H1 (cell line): ENCODE results near the gene CELF2. TPM values are rescaled to one million over a fixed set of nuclear protein-coding genes. Genes with fewer than 3 reads are reported as not detected.

ENCODE experiments used
- CTCF ChIA-PET: fragments of 300-600 bp; sonication (Branson Sonifier 250); formaldehyde crosslinking; loops from one replicate; lab custom pipeline; 2021; ENCODE audit not compliant: partially characterized antibody; lab: Charles Lee
- POLR2A ChIA-PET: fragments of 300-600 bp; sonication (Branson Sonifier 250); formaldehyde crosslinking; loops from one replicate; lab custom pipeline; 2021; ENCODE audit warnings: inconsistent platforms; ENCODE audit not compliant: partially characterized antibody; lab: Charles Lee
- DNase-seq, 2 experiments: peaks; one replicate each; pipeline versions ENCODE4 v3.0.0 to v3.0.0-alpha.2; 2010 to 2022; ENCODE audit warnings: low spot score in 2 of 2, low read depth in 1 of 2, mixed read lengths in 1 of 2
- FAIRE-seq: peaks from 2 replicates; lab custom pipeline; 2011; peaks lifted over from hg19 to GRCh38; lab: Jason Lieb, UNC
- H2AFZ ChIP-seq: 2 replicates; pipeline ENCODE4 v1.8.1; 2012; ENCODE audit warnings: low read length, inconsistent platforms
- H2AK5ac ChIP-seq: 2 replicates; pipeline ENCODE4 v1.6.1; 2013; ENCODE audit warnings: low read depth, low read length
- H2BK120ac ChIP-seq: replicated peaks from 2 replicates; pipeline ENCODE3; 2013; ENCODE audit warnings: low read depth, low read length, inconsistent platforms
- H2BK12ac ChIP-seq: 2 replicates; pipeline ENCODE4 v1.6.1; 2013; ENCODE audit warnings: low read depth, low read length
- H2BK15ac ChIP-seq: 2 replicates; pipeline ENCODE4 v1.6.1; 2013; ENCODE audit warnings: low read length
- H2BK20ac ChIP-seq: 2 replicates; pipeline ENCODE4 v1.6.1; 2013; ENCODE audit warnings: low read length
- H2BK5ac ChIP-seq: 2 replicates; pipeline ENCODE4 v1.6.1; 2013; ENCODE audit warnings: low read depth, low read length
- H3K14ac ChIP-seq: 2 replicates; pipeline ENCODE4 v1.6.1; 2013; ENCODE audit warnings: inconsistent platforms; ENCODE audit not compliant: insufficient read length
- H3K18ac ChIP-seq: 2 replicates; pipeline ENCODE4 v1.6.1; 2013; ENCODE audit warnings: low read length; ENCODE audit errors: extremely low read depth
- H3K23ac ChIP-seq: 2 replicates; pipeline ENCODE4 v1.6.1; 2013; ENCODE audit warnings: inconsistent platforms; ENCODE audit not compliant: insufficient read length
- H3K23me2 ChIP-seq: 2 replicates; pipeline ENCODE4 v1.6.1; 2013; ENCODE audit warnings: low read depth, low read length
- H3K27ac ChIP-seq: 2 replicates; pipeline ENCODE4 v1.6.1; 2011; ENCODE audit warnings: low read depth, low read length, inconsistent platforms
- H3K27me3 ChIP-seq, 4 experiments: replicated peaks in 1 of 4; 1 replicate in 1 of 4; 2 replicates in 3 of 4; pipeline versions ENCODE4 v1.6.1 to v1.8.1; 2011 to 2013; ENCODE audit warnings: low read length in 3 of 4, mild to moderate bottlenecking in 3 of 4, inconsistent platforms in 2 of 4, mixed read lengths in 2 of 4, moderate library complexity in 1 of 4; ENCODE audit not compliant: control insufficient read depth in 3 of 4, insufficient read depth in 3 of 4; ENCODE audit errors: extremely low read depth in 1 of 4
- H3K36me3 ChIP-seq, 4 experiments: 2 replicates each; pipeline versions ENCODE4 v1.6.1 to v1.8.1; 2011 to 2013; ENCODE audit warnings: mild to moderate bottlenecking in 4 of 4, low read length in 3 of 4, moderate library complexity in 2 of 4, control low read depth in 1 of 4, inconsistent platforms in 1 of 4; ENCODE audit not compliant: insufficient read depth in 4 of 4, control insufficient read depth in 2 of 4
- H3K4ac ChIP-seq: replicated peaks from 2 replicates; pipeline ENCODE3; 2013; ENCODE audit warnings: low read length, low read depth, mixed read lengths, inconsistent platforms; ENCODE audit not compliant: insufficient read length
- H3K4me1 ChIP-seq, 4 experiments: replicated peaks in 1 of 4; 1 replicate in 1 of 4; 2 replicates in 3 of 4; pipeline versions ENCODE4 v1.6.1 to v1.8.1; 2011 to 2013; ENCODE audit warnings: low read length in 3 of 4, inconsistent platforms in 2 of 4, mixed read lengths in 1 of 4; ENCODE audit not compliant: insufficient read depth in 4 of 4, control insufficient read depth in 3 of 4
- H3K4me2 ChIP-seq, 2 experiments: 2 replicates each; pipeline versions ENCODE4 v1.6.1 to v1.8.1; 2011 to 2013; ENCODE audit warnings: low read depth in 2 of 2, low read length in 2 of 2, control low read depth in 1 of 2, inconsistent platforms in 1 of 2, mild to moderate bottlenecking in 1 of 2; ENCODE audit not compliant: insufficient read depth in 1 of 2
- H3K4me3 ChIP-seq, 4 experiments: fragments of 200-600, 300-600 bp in 1 of 4; sonication (generic), shearing (Covaris generic), sonication (Bioruptor Twin) in 1 of 4; 2 replicates each; pipeline versions ENCODE4 v1.5.1 to v1.8.1; 2011 to 2016; ENCODE audit warnings: low read length in 4 of 4, low read depth in 3 of 4, control low read depth in 2 of 4, inconsistent platforms in 2 of 4, mild to moderate bottlenecking in 2 of 4, mixed read lengths in 1 of 4, moderate library complexity in 1 of 4; ENCODE audit not compliant: insufficient read depth in 2 of 4; ENCODE audit errors: extremely low read depth in 1 of 4
- H3K56ac ChIP-seq: replicated peaks from 2 replicates; pipeline ENCODE3; 2013; ENCODE audit warnings: low read depth, mild to moderate bottlenecking, mixed read lengths, low read length, inconsistent platforms; ENCODE audit not compliant: insufficient read length
- H3K79me1 ChIP-seq: 2 replicates; pipeline ENCODE4 v1.6.1; 2013; ENCODE audit warnings: low read depth, low read length, control low read depth
- H3K79me2 ChIP-seq, 2 experiments: 2 replicates each; pipeline versions ENCODE4 v1.6.1 to v1.8.1; 2012 to 2013; ENCODE audit warnings: low read length in 2 of 2, mild to moderate bottlenecking in 2 of 2, inconsistent platforms in 1 of 2; ENCODE audit not compliant: insufficient read depth in 2 of 2, control insufficient read depth in 1 of 2
- H3K9ac ChIP-seq, 4 experiments: replicated peaks in 1 of 4; 1 replicate in 1 of 4; 2 replicates in 3 of 4; pipeline versions ENCODE4 v1.6.1 to v1.8.1; 2011 to 2013; ENCODE audit warnings: low read depth in 3 of 4, low read length in 3 of 4, control low read depth in 2 of 4, mild to moderate bottlenecking in 2 of 4, moderate library complexity in 2 of 4, inconsistent platforms in 1 of 4; ENCODE audit errors: extremely low read depth in 1 of 4
- H3K9me3 ChIP-seq, 2 experiments: 2 replicates each; pipeline versions ENCODE4 v1.6.1 to v1.8.1; 2012 to 2013; ENCODE audit warnings: mild to moderate bottlenecking in 2 of 2, moderate library complexity in 2 of 2, control low read depth in 1 of 2, inconsistent platforms in 1 of 2, low read depth in 1 of 2, low read length in 1 of 2, mixed read lengths in 1 of 2; ENCODE audit not compliant: insufficient read depth in 2 of 2
- H4K20me1 ChIP-seq, 2 experiments: replicated peaks in 1 of 2; 2 replicates each; pipeline versions ENCODE3 to v1.8.1; 2011 to 2013; ENCODE audit warnings: inconsistent platforms in 2 of 2, low read length in 2 of 2, mild to moderate bottlenecking in 1 of 2; ENCODE audit not compliant: insufficient read depth in 2 of 2, control insufficient read depth in 1 of 2
- H4K5ac ChIP-seq: 2 replicates; pipeline ENCODE4 v1.6.1; 2013; ENCODE audit warnings: low read length, low read depth, mixed read lengths, inconsistent platforms; ENCODE audit not compliant: insufficient read length
- H4K8ac ChIP-seq: 2 replicates; pipeline ENCODE4 v1.8.0; 2013; ENCODE audit warnings: mild to moderate bottlenecking, moderate library complexity, low read length, inconsistent platforms; ENCODE audit not compliant: insufficient read depth; ENCODE audit errors: extremely low read depth
- H4K91ac ChIP-seq: replicated peaks from 2 replicates; pipeline ENCODE3; 2013; ENCODE audit warnings: low read length, mixed read lengths, inconsistent platforms; ENCODE audit not compliant: insufficient read length
- ASH2L ChIP-seq: fragments of 200-600, 300-600 bp; sonication (generic); IDR thresholded peaks from one replicate; pipeline ENCODE4 v1.7.1; 2017; ENCODE audit warnings: low read length
- CHD2 ChIP-seq: IDR thresholded peaks from 2 replicates; pipeline ENCODE4 v1.6.1; 2012; ENCODE audit warnings: low read length, improper control_type of control experiment
- CREB1 ChIP-seq: IDR thresholded peaks from 2 replicates; pipeline ENCODE4 v1.6.1; 2012; ENCODE audit warnings: inconsistent platforms
- EZH2 ChIP-seq: fragments of 200-600 bp; sonication (generic); IDR thresholded peaks from 2 replicates; pipeline ENCODE4 v1.7.1; 2012; ENCODE audit warnings: low read depth, mild to moderate bottlenecking, moderate library complexity, low read length, inconsistent platforms; ENCODE audit not compliant: severe bottlenecking
- FOSL1 ChIP-seq: IDR thresholded peaks from 2 replicates; pipeline ENCODE4 v1.6.1; 2011; ENCODE audit warnings: mild to moderate bottlenecking, low read depth, low read length, moderate library complexity; ENCODE audit not compliant: insufficient read depth
- HDAC2 ChIP-seq, 2 experiments: fragments of 300-600 bp in 1 of 2; sonication (generic) in 1 of 2; IDR thresholded peaks; 2 replicates each; pipeline ENCODE4 v1.6.1; 2011 to 2012; ENCODE audit warnings: low read depth in 2 of 2, low read length in 2 of 2, mild to moderate bottlenecking in 2 of 2, moderate library complexity in 2 of 2, borderline replicate concordance in 1 of 2, inconsistent platforms in 1 of 2
- KDM4A ChIP-seq: IDR thresholded peaks from one replicate; pipeline ENCODE4 v1.7.1; 2012; ENCODE audit warnings: low read depth, mild to moderate bottlenecking, moderate library complexity, low read length, inconsistent platforms; ENCODE audit not compliant: severe bottlenecking
- KDM5A ChIP-seq: fragments of 200-600 bp; IDR thresholded peaks from 2 replicates; pipeline ENCODE4 v1.7.1; 2012; ENCODE audit warnings: mild to moderate bottlenecking, low read length, inconsistent platforms, mixed read lengths
- RXRA ChIP-seq: IDR thresholded peaks from 2 replicates; pipeline ENCODE4 v1.6.1; 2011; ENCODE audit warnings: low read depth, mild to moderate bottlenecking, low read length, moderate library complexity; ENCODE audit not compliant: insufficient read depth
- SAP30 ChIP-seq: fragments of 300-600 bp; sonication (generic); IDR thresholded peaks from 2 replicates; pipeline ENCODE4 v1.7.1; 2012; ENCODE audit warnings: low read length, moderate library complexity, mild to moderate bottlenecking, inconsistent platforms; ENCODE audit not compliant: insufficient read depth, insufficient replicate concordance
- SP2 ChIP-seq: IDR thresholded peaks from 2 replicates; pipeline ENCODE4 v1.6.1; 2012; ENCODE audit warnings: mild to moderate bottlenecking, low read length, inconsistent platforms
- TAF1 ChIP-seq: IDR thresholded peaks from 2 replicates; pipeline ENCODE4 v1.6.1; 2011; ENCODE audit warnings: mild to moderate bottlenecking, low read depth, low read length
- WGBS, 2 experiments: shearing (Covaris generic) in 1 of 2; methylation state at CpG; one replicate each; pipeline versions ENCODE4 v1.1.6 to v1.1.7; 2013 to 2015; ENCODE audit warnings: low lambda C conversion rate in 2 of 2, mixed read lengths in 2 of 2, inconsistent platforms in 1 of 2, low coverage in 1 of 2, missing lambda C conversion rate in 1 of 2; ENCODE audit not compliant: insufficient replicate concordance in 2 of 2, insufficient coverage in 1 of 2, insufficient read length in 1 of 2; ENCODE audit errors: extremely low coverage in 1 of 2, missing lambda C conversion rate in 1 of 2; 5-methylcytosine and 5-hydroxymethylcytosine counted together
- polyA plus RNA-seq, 7 experiments: library from polyadenylated mRNA; depleted of rRNA in 3 of 7; stranded (reverse) in 5 of 7; unstranded in 2 of 7; fragments of >200 nt in 5 of 7; fragments of 200-250 nt in 2 of 7; gene quantifications; 1 replicate in 5 of 7; 2 replicates in 1 of 7; 4 replicates in 1 of 7; pipeline versions ENCODE4 v1.2.1 to v1.2.3, GENCODE V29; 2011 to 2013; ENCODE audit warnings: missing spikeins in 2 of 7, mixed read lengths in 2 of 7
- total RNA-seq: library from RNA; stranded (reverse); fragmentation: NEBNext Ultra II Directional; extraction: Animal tissue kit (Norgen Biotek cat#: 25700); gene quantifications from 2 replicates; pipeline ENCODE4 v1.2.1, GENCODE V29; 2021
- TF ChIP-seq, protein P1 (sequence below): IDR thresholded peaks from 2 replicates; pipeline ENCODE4 v1.6.1; 2012; ENCODE audit warnings: low read length, inconsistent platforms

Gene CELF2
- total and polyA plus RNA-seq, 2 of the 8 experiments (the other 6 are each of a cell fraction or from before 2014, with no cell fraction given) = 18.3 to 22.7 TPM

DNA sequence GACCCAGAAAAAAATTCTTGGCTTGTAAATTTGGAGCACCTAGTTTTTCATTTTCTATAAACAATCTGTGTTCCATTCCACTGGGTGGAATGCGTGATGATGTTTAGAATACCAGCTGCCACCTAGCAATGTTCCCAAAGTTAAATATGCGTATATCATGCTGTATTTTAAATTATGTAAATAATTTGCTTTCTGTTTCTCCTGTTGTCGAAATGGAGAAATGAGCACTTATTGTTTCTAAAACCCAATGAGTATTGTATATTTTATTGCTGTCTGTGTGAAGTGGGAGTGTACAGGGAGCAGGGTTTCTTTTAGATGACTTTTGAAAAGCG, 49.4 kb upstream of the CELF2 start:
- 91% methylated on average over 4 of the region's 4 CpGs; no CpG with 5 or more reads in 1 of the 2 experiments for WGBS, 2 experiments
- no peak overlapping the region for H3K56ac ChIP-seq
- no peak for DNase-seq
- no peaks in the 10 kb centered on the region for H3K23me2 ChIP-seq
- H3K27ac ChIP-seq = no peak overlapping the region
- H3K4me3 ChIP-seq = no peak overlapping the region
- H2BK20ac ChIP-seq = no peak overlapping the region
- H3K14ac ChIP-seq = no peak overlapping the region
- no peak overlapping the region for H2AFZ ChIP-seq
- FAIRE-seq = no peak
- H3K18ac ChIP-seq = no peak overlapping the region
- POLR2A ChIA-PET = no interaction called here
- no peak overlapping the region for H3K4me2 ChIP-seq
- H3K4me1 ChIP-seq = no peaks in the 10 kb centered on the region
- no peak overlapping the region for H4K91ac ChIP-seq
- H3K9me3 ChIP-seq = no peaks in the 10 kb centered on the region
- no peak overlapping the region for H2BK12ac ChIP-seq
- no peaks in the 10 kb centered on the region for H3K36me3 ChIP-seq
- no peaks in the 10 kb centered on the region for H3K79me2 ChIP-seq
- H3K4ac ChIP-seq = no peak overlapping the region
- CTCF ChIA-PET = interaction anchor here (0.9 kb wide), 1 partner anchor 8 kb away, joined by 4 read pairs; no protein-coding TSS in a partner anchor
- H2BK5ac ChIP-seq = no peak overlapping the region
- H3K23ac ChIP-seq = no peak overlapping the region
- no peak overlapping the region for H3K9ac ChIP-seq
- no peaks in the 10 kb centered on the region for H4K20me1 ChIP-seq
- no peak overlapping the region for H4K5ac ChIP-seq
- H3K27me3 ChIP-seq = no peaks in the 10 kb centered on the region
- H2BK120ac ChIP-seq = no peak overlapping the region
- no peaks in the 10 kb centered on the region for H3K79me1 ChIP-seq
- no peak overlapping the region for H2BK15ac ChIP-seq
- H2AK5ac ChIP-seq = no peak overlapping the region
- no peak overlapping the region for H4K8ac ChIP-seq
- no peak for TF ChIP-seq EZH2
- TF ChIP-seq KDM5A = no peak
- TF ChIP-seq CREB1 = no peak
- TF ChIP-seq, protein P1, sequence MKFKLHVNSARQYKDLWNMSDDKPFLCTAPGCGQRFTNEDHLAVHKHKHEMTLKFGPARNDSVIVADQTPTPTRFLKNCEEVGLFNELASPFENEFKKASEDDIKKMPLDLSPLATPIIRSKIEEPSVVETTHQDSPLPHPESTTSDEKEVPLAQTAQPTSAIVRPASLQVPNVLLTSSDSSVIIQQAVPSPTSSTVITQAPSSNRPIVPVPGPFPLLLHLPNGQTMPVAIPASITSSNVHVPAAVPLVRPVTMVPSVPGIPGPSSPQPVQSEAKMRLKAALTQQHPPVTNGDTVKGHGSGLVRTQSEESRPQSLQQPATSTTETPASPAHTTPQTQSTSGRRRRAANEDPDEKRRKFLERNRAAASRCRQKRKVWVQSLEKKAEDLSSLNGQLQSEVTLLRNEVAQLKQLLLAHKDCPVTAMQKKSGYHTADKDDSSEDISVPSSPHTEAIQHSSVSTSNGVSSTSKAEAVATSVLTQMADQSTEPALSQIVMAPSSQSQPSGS = no peak
- no peak for TF ChIP-seq TAF1
- no peak for TF ChIP-seq SP2
- TF ChIP-seq CHD2 = no peak
- TF ChIP-seq RXRA = no peak
- no peak for TF ChIP-seq FOSL1
- no peak for TF ChIP-seq HDAC2 (IDR thresholded peaks at IDR 0.05; ENCODE audit: borderline replicate concordance in 1 of 2, low read depth in 2 of 2, low read length in 2 of 2)
- no peak for TF ChIP-seq KDM4A
- no peak for TF ChIP-seq ASH2L
- no peak for TF ChIP-seq SAP30
